Activated B cell treated with CpG ODN at 0.5 μM for 24 hours (primary cell): Measurements from ENCODE around the gene IGF2. TPM values are rescaled to one million over a fixed set of nuclear protein-coding genes. Genes with fewer than 3 reads are reported as not detected.
A peak's percentile ranks its signal among the peaks of the same experiment; 100 is the strongest.

Source experiments
- ATAC-seq: fragments of 200-7000 bp; cut with Tn5 transposase; one replicate; pipeline ENCODE4 v1.10.0; 2021; ENCODE audit warnings: low read depth, mild to moderate bottlenecking, moderate library complexity
- CTCF ChIA-PET: fragments of 350-600 bp; sonication (Branson Sonifier 250); formaldehyde crosslinking; loops from one replicate; lab custom pipeline; 2021; ENCODE audit warnings: antibody characterized with exemption; lab: Charles Lee
- POLR2A ChIA-PET: fragments of 350-600 bp; sonication (Branson Sonifier 250); formaldehyde crosslinking; loops from one replicate; lab custom pipeline; 2021; ENCODE audit warnings: antibody characterized with exemption; lab: Charles Lee
- DNase-seq: peaks from one replicate; pipeline ENCODE4 v3.0.0; 2022
- H3K27ac Mint-ChIP-seq: one replicate; pipeline ENCODE4 v1.8.0; 2020; ENCODE audit warnings: mixed read lengths
- H3K27me3 Mint-ChIP-seq: one replicate; pipeline ENCODE4 v1.8.0; 2021; ENCODE audit warnings: mixed read lengths
- H3K36me3 Mint-ChIP-seq: one replicate; pipeline ENCODE4 v1.8.0; 2021; ENCODE audit warnings: low read depth, mixed read lengths
- H3K4me1 Mint-ChIP-seq: one replicate; pipeline ENCODE4 v1.8.0; 2021; ENCODE audit warnings: mixed read lengths
- H3K4me3 Mint-ChIP-seq: one replicate; pipeline ENCODE4 v1.8.0; 2020; ENCODE audit warnings: mild to moderate bottlenecking, mixed read lengths
- H3K9me3 Mint-ChIP-seq: one replicate; pipeline ENCODE4 v1.8.0; 2020; ENCODE audit warnings: mixed read lengths
- intact Hi-C: fragments of 100-400 bp; cut with micrococcal nuclease; formaldehyde crosslinking; loops from one replicate; pipeline ENCODE4 v1.15.1; 2024
- total RNA-seq: library from RNA; stranded (reverse); gene quantifications from 2 replicates; pipeline ENCODE4 v1.2.3, GENCODE V29; 2022
- TF ChIP-seq, protein P1 (sequence below): fragments of 200-600 bp; IDR thresholded peaks from one replicate; pipeline ENCODE4 v1.8.0; 2022; ENCODE audit warnings: antibody characterized with exemption, mild to moderate bottlenecking

IGF2 gene
- total RNA-seq, 1 donor from 2014 or later = not detected

DNA sequence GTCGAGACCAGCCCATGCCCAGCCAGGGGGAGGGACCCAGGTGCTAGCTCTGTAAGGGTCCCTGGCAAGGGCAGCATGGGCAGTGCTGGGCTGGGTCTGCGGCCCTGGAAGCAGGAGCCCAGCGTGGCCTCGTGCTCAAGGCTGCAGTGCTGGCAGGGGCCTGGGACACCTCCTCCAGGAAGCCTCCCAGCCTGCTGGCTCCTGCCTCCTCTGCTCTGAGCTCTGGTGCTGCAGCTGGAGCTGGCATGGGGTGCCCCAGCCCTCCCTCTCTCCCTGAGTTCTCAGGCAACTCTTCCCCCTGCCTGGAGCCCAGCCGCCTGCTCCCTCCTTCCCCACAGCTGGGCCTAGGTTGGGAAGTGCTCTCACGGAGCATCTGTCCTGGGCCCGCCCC lies 15.0 kb upstream of the IGF2 start:
- H3K27me3 Mint-ChIP-seq = peaks cover 18% of the 10 kb centered on the region
- ChIA-PET POLR2A (no interaction called here), CTCF (interaction anchor here (0.7 to 8.6 kb wide), 4 partner anchors 117 to 501 kb away, joined by 3 to 184 read pairs (median 70); no protein-coding TSS in a partner anchor)
- DNase-seq (no peak), ATAC-seq (no peak)
- H3K36me3 Mint-ChIP-seq = no peaks in the 10 kb centered on the region
- TF ChIP-seq, protein P1, sequence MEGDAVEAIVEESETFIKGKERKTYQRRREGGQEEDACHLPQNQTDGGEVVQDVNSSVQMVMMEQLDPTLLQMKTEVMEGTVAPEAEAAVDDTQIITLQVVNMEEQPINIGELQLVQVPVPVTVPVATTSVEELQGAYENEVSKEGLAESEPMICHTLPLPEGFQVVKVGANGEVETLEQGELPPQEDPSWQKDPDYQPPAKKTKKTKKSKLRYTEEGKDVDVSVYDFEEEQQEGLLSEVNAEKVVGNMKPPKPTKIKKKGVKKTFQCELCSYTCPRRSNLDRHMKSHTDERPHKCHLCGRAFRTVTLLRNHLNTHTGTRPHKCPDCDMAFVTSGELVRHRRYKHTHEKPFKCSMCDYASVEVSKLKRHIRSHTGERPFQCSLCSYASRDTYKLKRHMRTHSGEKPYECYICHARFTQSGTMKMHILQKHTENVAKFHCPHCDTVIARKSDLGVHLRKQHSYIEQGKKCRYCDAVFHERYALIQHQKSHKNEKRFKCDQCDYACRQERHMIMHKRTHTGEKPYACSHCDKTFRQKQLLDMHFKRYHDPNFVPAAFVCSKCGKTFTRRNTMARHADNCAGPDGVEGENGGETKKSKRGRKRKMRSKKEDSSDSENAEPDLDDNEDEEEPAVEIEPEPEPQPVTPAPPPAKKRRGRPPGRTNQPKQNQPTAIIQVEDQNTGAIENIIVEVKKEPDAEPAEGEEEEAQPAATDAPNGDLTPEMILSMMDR = no peak
- H3K4me1 Mint-ChIP-seq = peaks cover 12% of the 10 kb centered on the region
- no peak overlapping the region for H3K4me3 Mint-ChIP-seq
- H3K9me3 Mint-ChIP-seq = no peaks in the 10 kb centered on the region
- intact Hi-C loops = no loop called here
- H3K27ac Mint-ChIP-seq = no peak overlapping the region

DNA sequence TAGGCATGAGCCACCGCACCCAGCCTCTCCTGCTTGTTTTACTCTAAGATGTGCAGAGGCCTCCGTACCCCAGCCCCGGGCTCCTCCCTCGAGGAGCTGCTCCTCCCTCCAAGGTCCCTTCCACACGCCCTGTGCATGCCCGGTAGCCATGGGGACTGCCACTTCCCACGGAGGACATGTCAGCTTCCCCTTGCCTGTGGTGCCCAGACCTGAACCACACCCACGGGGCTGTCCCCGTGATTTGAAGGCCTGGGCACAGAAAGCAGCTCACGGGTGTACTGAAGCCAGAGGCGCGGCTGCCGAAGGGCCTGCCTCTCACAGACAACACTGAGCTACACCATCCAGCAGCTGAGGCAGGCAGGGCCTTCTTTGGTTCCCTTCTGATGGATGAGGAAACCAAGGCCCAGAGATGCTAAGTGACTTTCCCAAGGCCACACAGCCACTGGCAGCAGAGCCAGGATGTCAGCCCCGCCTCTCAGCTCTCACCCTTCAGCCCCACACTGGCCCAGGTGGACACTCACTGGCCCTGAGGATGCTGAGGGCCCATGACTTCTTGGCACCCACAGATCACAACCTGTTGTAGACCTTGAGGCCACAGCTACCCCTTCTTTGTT lies 14.5 kb upstream of the IGF2 start:
- intact Hi-C loops = no loop called here
- Mint-ChIP-seq H3K27me3 (peaks cover 23% of the 10 kb centered on the region), H3K4me3 (no peak overlapping the region), H3K36me3 (no peaks in the 10 kb centered on the region), H3K27ac (no peak overlapping the region), H3K9me3 (no peaks in the 10 kb centered on the region), H3K4me1 (peaks cover 12% of the 10 kb centered on the region)
- ATAC-seq (no peak), DNase-seq (no peak)
- ChIA-PET POLR2A (no interaction called here), CTCF (interaction anchor here (0.7 to 8.6 kb wide), 4 partner anchors 116 to 501 kb away, joined by 3 to 184 read pairs (median 70); no protein-coding TSS in a partner anchor)
- TF ChIP-seq, protein P1 = no peak

DNA sequence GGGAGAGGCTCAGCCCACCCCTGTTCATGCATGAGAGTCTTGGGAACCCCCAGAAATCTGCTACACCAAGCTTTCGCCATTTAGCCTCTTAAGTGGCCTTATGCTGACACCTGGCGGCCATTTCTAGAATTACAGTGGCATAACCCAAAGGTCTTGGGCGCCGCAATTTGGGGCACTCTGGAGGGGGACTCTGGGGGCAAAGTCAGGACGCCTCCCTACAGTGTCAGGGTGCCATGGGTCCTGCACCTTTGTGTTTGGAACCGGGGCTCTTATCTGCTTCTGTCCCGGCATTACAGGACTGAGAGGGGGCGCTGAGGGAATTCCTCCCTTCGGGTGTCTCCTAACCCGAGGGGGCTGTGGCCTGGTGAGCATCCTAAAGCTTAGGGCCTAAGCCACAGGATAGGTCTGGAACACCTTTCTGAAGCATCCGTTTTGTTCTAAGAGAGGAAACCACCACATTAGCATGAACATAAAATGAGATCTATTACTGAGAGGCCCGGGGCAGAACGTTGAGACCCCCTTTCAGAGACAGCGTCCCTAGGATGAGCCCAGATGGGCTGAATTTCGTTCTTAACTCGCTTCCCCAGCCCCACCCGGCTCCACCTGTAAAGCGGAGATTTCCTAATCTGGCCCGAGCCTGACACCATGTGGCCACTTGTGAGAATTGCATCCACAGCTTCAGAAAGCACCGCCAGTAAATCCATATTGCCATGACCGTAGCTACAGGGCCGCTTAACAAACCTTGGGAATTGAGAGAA lies 12.5 kb upstream of the IGF2 start:
- TF ChIP-seq, protein P1 = peak; percentile 79
- ChIA-PET POLR2A (interaction anchor here (1.0 to 2.5 kb wide), 4 partner anchors 9 to 458 kb away, joined by 3 to 14 read pairs (median 5); no protein-coding TSS in a partner anchor), CTCF (interaction anchor here (0.6 to 8.6 kb wide), 37 partner anchors 11 to 501 kb away, joined by 3 to 184 read pairs (median 4); partner anchors contain the start of genes C11orf21, TNNI2 and TSPAN32)
- no peak overlapping the region for H3K27ac Mint-ChIP-seq
- ATAC-seq (peak; percentile 87), DNase-seq (peak; percentile 68)
- peak overlapping the region; percentile 15 for H3K4me3 Mint-ChIP-seq
- peaks cover 35% of the 10 kb centered on the region for H3K27me3 Mint-ChIP-seq
- no peaks in the 10 kb centered on the region for H3K9me3 Mint-ChIP-seq
- H3K4me1 Mint-ChIP-seq = peaks cover 12% of the 10 kb centered on the region
- H3K36me3 Mint-ChIP-seq = no peaks in the 10 kb centered on the region
- intact Hi-C loops = loop anchor here (1.0 to 2.0 kb wide), 4 partner anchors 269 to 499 kb away; no protein-coding TSS in a partner anchor

GRCh38 chr11:2149864-2150847 lies 11.0 kb upstream of the IGF2 start:
- no peak overlapping the region for H3K27ac Mint-ChIP-seq
- intact Hi-C loops = loop anchor here (2.0 kb wide), 1 partner anchor 267 kb away; no protein-coding TSS in a partner anchor
- TF ChIP-seq, protein P1 = no peak
- DNase-seq (no peak), ATAC-seq (no peak)
- peaks cover 44% of the 10 kb centered on the region for H3K27me3 Mint-ChIP-seq
- ChIA-PET POLR2A (interaction anchor here (1.0 to 2.5 kb wide), 2 partner anchors 7 to 113 kb away, joined by 3 to 14 read pairs; no protein-coding TSS in a partner anchor), CTCF (interaction anchor here (0.9 to 8.6 kb wide), 12 partner anchors 61 to 497 kb away, joined by 3 to 184 read pairs (median 4); no protein-coding TSS in a partner anchor)
- no peak overlapping the region for H3K4me3 Mint-ChIP-seq
- H3K9me3 Mint-ChIP-seq = no peaks in the 10 kb centered on the region
- no peaks in the 10 kb centered on the region for H3K36me3 Mint-ChIP-seq
- H3K4me1 Mint-ChIP-seq = peaks cover 12% of the 10 kb centered on the region
